ENCODE data around the gene CCDC120. TPM values are rescaled to one million over a fixed set of nuclear protein-coding genes. Genes with fewer than 3 reads are reported as not detected.

Gene CCDC120
- total and polyA plus RNA-seq, 9 of the 15 experiments (the other 6 are each of a cell fraction or from before 2014, with no cell fraction given) = 0.13 to 3.6 (median 0.54) TPM

GRCh38 chrX:49042581-49043219 is 16.1 kb upstream of the CCDC120 start (continued):
- TF ChIP-seq KDM1A (IDR thresholded peaks at IDR 0.05) = no peak
- no peak for TF ChIP-seq ELF4 (CRISPR knock-in tag; IDR thresholded peaks at IDR 0.05)
- TF ChIP-seq ZNF347 (CRISPR knock-in tag; IDR thresholded peaks at IDR 0.05; ENCODE audit: low read depth) = no peak
- TF ChIP-seq RAD21 (CRISPR knock-in tag; conservative IDR thresholded peaks at IDR 0.05 in 1 of 2, IDR thresholded peaks at IDR 0.05 in 1 of 2) = no peak
- no peak for TF ChIP-seq NFYB (IDR thresholded peaks at IDR 0.05; ENCODE audit: extremely low read depth, insufficient read length)
- no peak for TF ChIP-seq SOX6 (IDR thresholded peaks at IDR 0.05)
- TF ChIP-seq FOXK2 (conservative IDR thresholded peaks at IDR 0.05 in 1 of 2, IDR thresholded peaks at IDR 0.05 in 1 of 2; ENCODE audit: low read depth in 2 of 2) = no peak
- TF ChIP-seq GATA2 (CRISPR knock-in tag; IDR thresholded peaks at IDR 0.05) = no peak
- TF ChIP-seq FOXA3 (CRISPR knock-in tag; conservative IDR thresholded peaks at IDR 0.05 in 1 of 2, IDR thresholded peaks at IDR 0.05 in 1 of 2) = no peak
- no peak for TF ChIP-seq SMARCC2 (IDR thresholded peaks at IDR 0.05; ENCODE audit: low read depth)
- no peak for TF ChIP-seq BDP1 (IDR thresholded peaks at IDR 0.05; ENCODE audit: insufficient read depth, insufficient read length)
- no peak for TF ChIP-seq HCFC1 (IDR thresholded peaks at IDR 0.05; ENCODE audit: low read depth, low read length)
- TF ChIP-seq BCLAF1 (IDR thresholded peaks at IDR 0.05; ENCODE audit: borderline replicate concordance in 1 of 2, control insufficient read depth in 1 of 2, low read depth in 2 of 2, low read length in 1 of 2) = no peak
- TF ChIP-seq TBL1XR1 (IDR thresholded peaks at IDR 0.05; ENCODE audit: low read length in 2 of 2) = no peak
- TF ChIP-seq MTA3 (IDR thresholded peaks at IDR 0.05; ENCODE audit: borderline replicate concordance) = no peak
- TF ChIP-seq HOMEZ (CRISPR knock-in tag; IDR thresholded peaks at IDR 0.05) = no peak
- TF ChIP-seq NELFE (IDR thresholded peaks at IDR 0.05; ENCODE audit: insufficient read depth, insufficient read length) = no peak
- TF ChIP-seq TGIF2 (CRISPR knock-in tag; IDR thresholded peaks at IDR 0.05) = no peak
- no peak for TF ChIP-seq HINFP (tag; conservative IDR thresholded peaks at IDR 0.05; ENCODE audit: low read depth)
- TF ChIP-seq SMARCE1 (IDR thresholded peaks at IDR 0.05) = no peak
- no peak for TF ChIP-seq SAFB2 (IDR thresholded peaks at IDR 0.05; ENCODE audit: borderline replicate concordance, low read depth, low read length, severe bottlenecking)
- no peak for TF ChIP-seq SMAD2 (IDR thresholded peaks at IDR 0.05; ENCODE audit: low read depth, low read length)
- no peak for TF ChIP-seq CHCHD3 (CRISPR knock-in tag; IDR thresholded peaks at IDR 0.05)
